Measurements from ENCODE around the gene PSPH. TPM values are rescaled to one million over a fixed set of nuclear protein-coding genes. Genes with fewer than 3 reads are reported as not detected.
"Not testable (repeated sequence)": the region's sequence is repeated elsewhere in the genome, so short reads cannot be mapped to it uniquely, and the experiment has no call there.

Gene PSPH
- total and polyA plus RNA-seq, 5 donors from 2014 or later = 1.5 to 6.6 (median 5.6) TPM

DNA sequence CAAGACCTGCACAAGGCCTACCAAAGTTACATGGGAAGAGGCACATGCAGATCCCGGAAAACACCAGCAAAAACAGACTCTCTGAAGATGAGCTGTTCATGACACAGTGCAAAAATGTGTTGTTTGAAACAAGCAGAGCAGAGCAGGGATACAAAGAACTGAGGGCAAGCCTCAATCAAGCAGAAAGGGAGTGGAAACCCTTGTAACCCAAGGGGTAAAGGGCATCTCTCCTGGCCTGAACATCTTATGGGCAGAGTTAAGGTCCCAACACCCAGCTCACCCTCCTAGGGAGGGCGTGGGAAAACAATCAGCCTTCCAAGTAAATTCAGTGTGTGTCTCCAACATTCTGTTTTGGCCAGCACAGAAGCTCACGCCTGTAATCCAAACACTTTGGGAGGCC, 10.5 kb downstream of the PSPH start:
- Mint-ChIP-seq H3K4me1 (no peaks in the 10 kb centered on the region), H3K27ac (no peak overlapping the region), H3K36me3 (no peaks in the 10 kb centered on the region), H3K4me3 (no peak overlapping the region), H3K9me3 (no peaks in the 10 kb centered on the region), H3K27me3 (no peaks in the 10 kb centered on the region)
- ATAC-seq (ENCODE audit: low read depth in 2 of 2) (no peak), DNase-seq (no peak)
- no peaks in the 10 kb centered on the region for H3K9me3 ChIP-seq (ENCODE audit: control insufficient read depth in 2 of 2, low read length in 2 of 2)
- H3K36me3 ChIP-seq (ENCODE audit: control insufficient read depth, insufficient read depth, low read length) = no peaks in the 10 kb centered on the region
- no peak overlapping the region for H3K4me3 ChIP-seq (ENCODE audit: low read depth, low read length)
- no peak overlapping the region for H3K27ac ChIP-seq (ENCODE audit: insufficient read depth, low read length, poor library complexity, severe bottlenecking)
- no peaks in the 10 kb centered on the region for H3K4me1 ChIP-seq (ENCODE audit: control insufficient read depth, insufficient read depth, low read length, poor library complexity, severe bottlenecking)
- H3K27me3 ChIP-seq (ENCODE audit: control insufficient read depth, insufficient read depth, low read length) = no peaks in the 10 kb centered on the region

DNA sequence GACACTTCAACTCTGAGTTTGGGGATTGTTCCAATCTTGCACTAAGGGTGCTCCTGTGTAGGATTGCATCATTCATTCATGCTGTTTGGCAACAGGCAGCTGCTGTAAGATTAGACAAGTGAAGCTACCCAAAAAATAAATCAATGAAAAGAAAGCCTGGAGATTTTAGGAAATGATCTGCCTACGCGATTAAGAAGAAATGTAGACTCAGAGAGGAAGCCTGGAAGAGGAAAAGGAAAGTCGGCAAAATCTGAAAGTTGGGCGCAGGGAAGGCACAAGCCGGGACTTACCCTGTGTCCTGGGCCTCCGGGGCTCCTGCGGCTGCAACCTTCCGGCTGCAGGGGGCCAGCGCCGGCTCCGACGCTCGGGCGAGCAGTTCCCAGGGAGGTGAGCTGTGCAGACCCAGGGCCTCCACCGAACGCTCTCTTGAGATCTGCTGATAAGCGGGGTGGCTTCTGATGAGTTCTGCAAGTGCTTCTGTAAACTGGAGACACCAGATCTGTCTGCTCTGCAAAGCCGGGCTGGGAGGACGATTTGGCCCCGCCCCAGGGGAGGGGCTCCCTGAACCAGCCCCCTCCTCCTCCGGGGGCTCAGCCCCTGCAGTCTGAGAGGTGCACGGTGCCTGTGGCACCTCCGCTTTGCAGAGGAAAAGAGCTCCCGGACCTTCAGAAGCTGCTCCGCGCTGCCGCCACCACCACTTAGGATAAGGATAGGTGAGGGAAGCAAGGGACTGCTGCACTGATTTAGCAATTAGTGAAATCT, 17.4 kb downstream of the PSPH start:
- H3K9me3 Mint-ChIP-seq = no peaks in the 10 kb centered on the region
- H3K27ac ChIP-seq (ENCODE audit: insufficient read depth, low read length, poor library complexity, severe bottlenecking) = peak overlapping the region; percentile 60

DNA sequence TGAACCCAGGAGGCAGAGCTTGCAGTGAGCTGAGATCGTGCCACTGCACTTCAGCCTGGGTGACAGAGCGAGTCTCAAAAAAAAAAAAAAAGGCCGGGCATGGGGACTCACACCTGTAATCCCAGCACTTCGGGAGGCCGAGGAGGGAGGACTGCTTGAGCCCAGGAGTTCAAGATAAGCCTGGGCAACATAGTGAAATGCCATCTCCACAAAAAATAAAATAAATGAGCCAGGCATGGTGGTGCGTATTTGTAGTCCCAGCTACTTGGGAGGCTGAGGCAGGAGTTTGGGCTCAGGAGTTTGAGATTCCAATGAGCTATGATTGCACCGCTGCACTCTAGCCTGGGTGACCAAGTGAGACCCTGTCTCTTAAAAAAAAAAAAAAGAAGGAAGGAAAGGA, 18.7 kb downstream of the PSPH start:
- H3K9me3 ChIP-seq (ENCODE audit: control insufficient read depth in 2 of 2, low read length in 2 of 2); H3K27ac Mint-ChIP-seq; DNase-seq; H3K27me3 ChIP-seq (ENCODE audit: control insufficient read depth, insufficient read depth, low read length); H3K27me3 Mint-ChIP-seq; ATAC-seq (ENCODE audit: low read depth in 2 of 2); H3K27ac ChIP-seq (ENCODE audit: insufficient read depth, low read length, poor library complexity, severe bottlenecking); H3K4me1 ChIP-seq (ENCODE audit: control insufficient read depth, insufficient read depth, low read length, poor library complexity, severe bottlenecking); H3K4me3 ChIP-seq (ENCODE audit: low read depth, low read length); H3K36me3 Mint-ChIP-seq; H3K9me3 Mint-ChIP-seq; H3K36me3 ChIP-seq (ENCODE audit: control insufficient read depth, insufficient read depth, low read length): not testable (repeated sequence)
- peak overlapping the region in 3 of 4 donors; percentile 13 to 61 (median 15) for H3K4me3 Mint-ChIP-seq
- peaks cover 6 to 13% (median 10%) of the 10 kb centered on the region in 4 donors for H3K4me1 Mint-ChIP-seq

More for the DNA sequence above, 17.4 kb downstream of the PSPH start:
- peak overlapping the region; percentile 77 for H3K4me3 ChIP-seq (ENCODE audit: low read depth, low read length)
- Mint-ChIP-seq H3K36me3 (no peaks in the 10 kb centered on the region), H3K4me1 (peaks cover 6 to 13% (median 10%) of the 10 kb centered on the region in 4 donors), H3K27me3 (no peaks in the 10 kb centered on the region), H3K27ac (peak overlapping the region in 1 of 3 donors; percentile 18), H3K4me3 (peak overlapping the region; percentile 86 to 96 (median 91))
- no peaks in the 10 kb centered on the region for H3K9me3 ChIP-seq (ENCODE audit: control insufficient read depth in 2 of 2, low read length in 2 of 2)
- DNase-seq (peak; percentile 64 to 84 (median 70)), ATAC-seq (ENCODE audit: low read depth in 2 of 2) (peak; percentile 90 to 93)
- H3K4me1 ChIP-seq (ENCODE audit: control insufficient read depth, insufficient read depth, low read length, poor library complexity, severe bottlenecking) = peaks cover 8% of the 10 kb centered on the region
- no peaks in the 10 kb centered on the region for H3K36me3 ChIP-seq (ENCODE audit: control insufficient read depth, insufficient read depth, low read length)
- no peaks in the 10 kb centered on the region for H3K27me3 ChIP-seq (ENCODE audit: control insufficient read depth, insufficient read depth, low read length)

DNA sequence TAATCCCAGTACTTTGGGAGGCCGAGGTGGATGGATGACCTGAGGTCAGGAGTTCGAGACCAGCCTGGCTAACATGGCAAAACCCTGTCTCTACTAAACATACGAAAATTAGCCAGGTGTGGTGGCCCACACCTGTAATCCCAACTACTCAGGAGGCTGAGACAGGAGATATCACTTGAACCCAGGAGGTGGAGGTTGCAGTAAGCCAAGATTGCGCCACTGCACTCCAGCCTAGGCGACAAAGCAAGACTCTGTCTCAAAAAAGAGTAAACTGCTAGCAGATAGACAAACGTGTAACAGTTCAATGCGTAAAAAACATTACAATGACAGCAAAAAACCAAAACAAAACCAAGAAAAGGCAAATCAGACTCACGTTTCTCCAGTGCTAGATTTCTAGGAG, 19.7 kb downstream of the PSPH start:
- not testable (repeated sequence) for H3K27ac ChIP-seq (ENCODE audit: insufficient read depth, low read length, poor library complexity, severe bottlenecking); H3K36me3 Mint-ChIP-seq; H3K36me3 ChIP-seq (ENCODE audit: control insufficient read depth, insufficient read depth, low read length); H3K9me3 Mint-ChIP-seq; ATAC-seq (ENCODE audit: low read depth in 2 of 2); H3K4me1 ChIP-seq (ENCODE audit: control insufficient read depth, insufficient read depth, low read length, poor library complexity, severe bottlenecking); DNase-seq; H3K27me3 ChIP-seq (ENCODE audit: control insufficient read depth, insufficient read depth, low read length); H3K4me3 ChIP-seq (ENCODE audit: low read depth, low read length); H3K27me3 Mint-ChIP-seq; H3K9me3 ChIP-seq (ENCODE audit: control insufficient read depth in 2 of 2, low read length in 2 of 2)
- Mint-ChIP-seq H3K4me3 (peak overlapping the region in 1 of 4 donors; percentile 61), H3K27ac (peak overlapping the region in 1 of 3 donors; percentile 44), H3K4me1 (peaks cover 6 to 13% (median 10%) of the 10 kb centered on the region in 4 donors)

DNA sequence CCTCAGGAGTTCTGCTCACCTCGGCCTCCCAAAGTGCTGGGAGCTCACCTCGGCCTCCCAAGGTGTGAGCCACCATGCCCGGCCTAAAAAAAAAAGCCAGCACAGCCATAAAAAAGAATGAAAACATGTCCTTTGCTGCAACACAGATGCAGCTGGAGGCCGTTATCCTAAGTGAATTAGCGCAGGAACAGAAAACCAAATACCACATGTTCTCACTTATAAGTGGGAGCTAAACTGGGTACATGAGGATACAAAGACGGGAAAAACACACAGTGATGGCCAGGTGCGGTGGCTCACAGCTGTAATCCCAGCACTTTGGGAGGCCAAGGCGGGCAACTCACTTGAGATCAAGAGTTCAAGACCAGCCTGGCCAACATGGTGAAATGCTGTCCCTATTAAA, 20.9 kb downstream of the PSPH start:
- no peak overlapping the region for H3K27ac ChIP-seq (ENCODE audit: insufficient read depth, low read length, poor library complexity, severe bottlenecking)
- Mint-ChIP-seq H3K27me3 (no peaks in the 10 kb centered on the region), H3K27ac (no peak overlapping the region), H3K9me3 (no peaks in the 10 kb centered on the region), H3K36me3 (peaks cover 4% of the 10 kb centered on the region), H3K4me1 (peaks cover 6 to 13% (median 9%) of the 10 kb centered on the region in 4 donors), H3K4me3 (no peak overlapping the region)
- no peaks in the 10 kb centered on the region for H3K27me3 ChIP-seq (ENCODE audit: control insufficient read depth, insufficient read depth, low read length)
- ATAC-seq (ENCODE audit: low read depth in 2 of 2) (no peak), DNase-seq (no peak)
- no peak overlapping the region for H3K4me3 ChIP-seq (ENCODE audit: low read depth, low read length)
- H3K36me3 ChIP-seq (ENCODE audit: control insufficient read depth, insufficient read depth, low read length) = no peaks in the 10 kb centered on the region
- peaks cover 8% of the 10 kb centered on the region for H3K4me1 ChIP-seq (ENCODE audit: control insufficient read depth, insufficient read depth, low read length, poor library complexity, severe bottlenecking)
- H3K9me3 ChIP-seq (ENCODE audit: control insufficient read depth in 2 of 2, low read length in 2 of 2) = no peaks in the 10 kb centered on the region

DNA sequence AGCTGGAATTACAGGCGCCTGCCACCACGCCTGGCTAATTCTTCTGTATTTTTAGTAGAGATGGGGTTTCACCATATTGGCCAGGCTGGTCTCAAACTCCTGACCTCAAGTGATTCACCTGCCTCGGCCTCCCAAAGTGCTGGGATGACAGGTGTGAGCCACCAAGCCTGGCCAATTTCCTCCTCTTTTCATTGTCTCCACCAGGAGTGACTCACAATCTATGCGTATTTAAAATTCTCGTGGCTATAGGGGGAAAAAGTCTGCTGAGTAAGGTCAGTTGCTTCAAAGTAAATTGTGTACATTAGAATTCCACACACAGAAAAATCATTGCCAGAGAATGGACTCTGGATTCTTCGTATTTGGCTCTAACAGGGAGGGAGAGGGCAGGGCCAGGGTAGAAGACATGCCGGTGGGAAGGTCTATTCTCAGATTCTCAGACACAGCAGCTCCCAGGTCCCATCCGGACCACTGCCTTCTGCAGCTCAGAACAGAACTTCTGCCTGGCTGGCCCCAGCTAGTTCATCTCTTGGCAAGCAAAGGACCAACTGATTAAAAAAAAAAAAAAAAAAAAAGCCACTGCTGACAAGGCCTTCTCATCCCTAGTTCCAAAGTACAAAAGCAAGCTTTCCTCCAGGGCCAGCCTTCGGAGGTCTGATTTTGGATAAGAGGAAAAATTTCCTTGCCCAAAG, 22.2 kb downstream of the PSPH start:
- H3K27ac Mint-ChIP-seq = peak overlapping the region in 1 of 3 donors; percentile 56
- H3K4me1 Mint-ChIP-seq = peaks cover 6 to 11% (median 7%) of the 10 kb centered on the region in 4 donors
- H3K27ac ChIP-seq (ENCODE audit: insufficient read depth, low read length, poor library complexity, severe bottlenecking) = no peak overlapping the region
- H3K4me3 ChIP-seq (ENCODE audit: low read depth, low read length) = no peak overlapping the region
- H3K36me3 Mint-ChIP-seq = peaks cover 4% of the 10 kb centered on the region
- no peak overlapping the region for H3K4me3 Mint-ChIP-seq
- no peaks in the 10 kb centered on the region for H3K9me3 Mint-ChIP-seq
- H3K27me3 Mint-ChIP-seq = no peaks in the 10 kb centered on the region
- H3K4me1 ChIP-seq (ENCODE audit: control insufficient read depth, insufficient read depth, low read length, poor library complexity, severe bottlenecking) = peaks cover 8% of the 10 kb centered on the region
- H3K9me3 ChIP-seq (ENCODE audit: control insufficient read depth in 2 of 2, low read length in 2 of 2) = no peaks in the 10 kb centered on the region
- no peak for ATAC-seq (ENCODE audit: low read depth in 2 of 2)
- no peak for DNase-seq
- no peaks in the 10 kb centered on the region for H3K27me3 ChIP-seq (ENCODE audit: control insufficient read depth, insufficient read depth, low read length)
- H3K36me3 ChIP-seq (ENCODE audit: control insufficient read depth, insufficient read depth, low read length) = no peaks in the 10 kb centered on the region

DNA sequence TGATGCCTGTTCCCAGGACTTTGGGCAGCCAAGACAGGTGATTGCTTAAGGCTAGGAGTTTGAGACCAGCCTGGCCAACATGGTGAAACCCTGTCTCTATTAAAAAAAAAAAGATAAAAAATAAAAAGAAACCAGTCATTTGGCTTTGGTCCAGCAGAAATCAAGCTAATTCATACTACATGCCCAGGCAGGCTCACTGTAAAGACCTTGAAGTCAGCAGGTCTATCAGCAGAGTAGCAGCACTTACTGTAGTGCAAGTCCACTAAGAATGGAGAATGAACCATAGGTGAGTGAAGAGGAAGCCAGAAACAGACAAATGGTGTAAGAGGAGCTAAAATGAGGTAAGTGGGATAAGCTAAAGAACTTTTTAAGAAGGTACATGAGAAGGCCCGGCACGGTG, 24.7 kb downstream of the PSPH start:
- Histone ChIP-seq H3K27me3 (ENCODE audit: control insufficient read depth, insufficient read depth, low read length) (no peaks in the 10 kb centered on the region), H3K27ac (ENCODE audit: insufficient read depth, low read length, poor library complexity, severe bottlenecking) (no peak overlapping the region), H3K4me3 (ENCODE audit: low read depth, low read length) (no peak overlapping the region), H3K36me3 (ENCODE audit: control insufficient read depth, insufficient read depth, low read length) (no peaks in the 10 kb centered on the region), H3K4me1 (ENCODE audit: control insufficient read depth, insufficient read depth, low read length, poor library complexity, severe bottlenecking) (no peaks in the 10 kb centered on the region), H3K9me3 (ENCODE audit: control insufficient read depth in 2 of 2, low read length in 2 of 2) (no peaks in the 10 kb centered on the region)
- Mint-ChIP-seq H3K9me3 (no peaks in the 10 kb centered on the region), H3K4me3 (no peak overlapping the region), H3K36me3 (peaks cover 4% of the 10 kb centered on the region), H3K4me1 (peaks cover 0 to 4% (median 0%) of the 10 kb centered on the region in 4 donors), H3K27ac (peak overlapping the region in 1 of 3 donors; percentile 20), H3K27me3 (no peaks in the 10 kb centered on the region)
- DNase-seq = no peak
- no peak for ATAC-seq (ENCODE audit: low read depth in 2 of 2)

Measured in CD4-positive, CD25-positive, alpha-beta regulatory T cell (primary cell).